Measurements from ENCODE around the gene CAMK2G.

The CAMK2G gene

GRCh38 chr10:73790886-73791625 lies 83.3 kb downstream of the CAMK2G start:
- no peak for TF ChIP-seq RAD21 (IDR thresholded peaks at IDR 0.05; ENCODE audit: low read depth)
- TF ChIP-seq FOXM1 (IDR thresholded peaks at IDR 0.05; ENCODE audit: borderline replicate concordance, low read depth), result no peak
- TF ChIP-seq TEAD4 (IDR thresholded peaks at IDR 0.05), result no peak
- no peak for TF ChIP-seq CREB1 (IDR thresholded peaks at IDR 0.05; ENCODE audit: low read depth)
- no peak for TF ChIP-seq YY1 (IDR thresholded peaks at IDR 0.05; ENCODE audit: low read depth)
- TF ChIP-seq, protein P1, sequence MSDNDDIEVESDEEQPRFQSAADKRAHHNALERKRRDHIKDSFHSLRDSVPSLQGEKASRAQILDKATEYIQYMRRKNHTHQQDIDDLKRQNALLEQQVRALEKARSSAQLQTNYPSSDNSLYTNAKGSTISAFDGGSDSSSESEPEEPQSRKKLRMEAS (IDR thresholded peaks at IDR 0.05), result no peak
- no peak for TF ChIP-seq TCF12 (IDR thresholded peaks at IDR 0.05; ENCODE audit: low read depth)
- no peak for TF ChIP-seq USF1 (IDR thresholded peaks at IDR 0.05)
- TF ChIP-seq CEBPB (IDR thresholded peaks at IDR 0.05), result no peak
- no peak for TF ChIP-seq EGR1 (IDR thresholded peaks at IDR 0.05)
- TF ChIP-seq ZBTB7A (IDR thresholded peaks at IDR 0.05; ENCODE audit: low read depth), result no peak
- TF ChIP-seq EP300 (IDR thresholded peaks at IDR 0.05; ENCODE audit: borderline replicate concordance), result no peak
- TF ChIP-seq NFIC (IDR thresholded peaks at IDR 0.05), result no peak

DNA sequence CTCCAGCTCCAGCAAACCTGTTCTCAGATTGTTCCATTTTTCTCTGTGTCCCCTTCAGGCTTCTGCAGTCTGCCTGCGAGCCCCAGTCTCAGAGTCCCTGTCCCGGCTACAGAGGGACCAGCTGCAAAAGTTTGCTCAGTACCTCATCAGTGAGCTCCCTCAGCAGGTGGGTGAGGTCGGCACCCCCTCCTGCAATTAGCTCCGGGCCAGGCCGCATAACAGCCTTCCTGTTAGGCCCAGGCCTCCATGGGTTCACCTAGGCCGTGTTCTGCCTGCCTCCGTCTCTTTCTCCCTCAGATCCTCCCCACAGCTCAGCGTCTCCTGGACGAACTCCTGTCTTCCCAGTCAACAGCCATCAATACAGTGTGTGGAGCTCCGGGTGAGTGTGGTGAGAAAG lies 84.7 kb downstream of the CAMK2G start:
- TF ChIP-seq NFIC (IDR thresholded peaks at IDR 0.05) (no peak), EP300 (IDR thresholded peaks at IDR 0.05; ENCODE audit: borderline replicate concordance) (no peak), FOXM1 (IDR thresholded peaks at IDR 0.05; ENCODE audit: borderline replicate concordance, low read depth) (no peak), CREB1 (IDR thresholded peaks at IDR 0.05; ENCODE audit: low read depth) (no peak), ZBTB7A (IDR thresholded peaks at IDR 0.05; ENCODE audit: low read depth) (no peak), YY1 (IDR thresholded peaks at IDR 0.05; ENCODE audit: low read depth) (no peak), CEBPB (IDR thresholded peaks at IDR 0.05) (no peak), TEAD4 (IDR thresholded peaks at IDR 0.05) (no peak)
- TF ChIP-seq, protein P1 (IDR thresholded peaks at IDR 0.05), result no peak

DNA sequence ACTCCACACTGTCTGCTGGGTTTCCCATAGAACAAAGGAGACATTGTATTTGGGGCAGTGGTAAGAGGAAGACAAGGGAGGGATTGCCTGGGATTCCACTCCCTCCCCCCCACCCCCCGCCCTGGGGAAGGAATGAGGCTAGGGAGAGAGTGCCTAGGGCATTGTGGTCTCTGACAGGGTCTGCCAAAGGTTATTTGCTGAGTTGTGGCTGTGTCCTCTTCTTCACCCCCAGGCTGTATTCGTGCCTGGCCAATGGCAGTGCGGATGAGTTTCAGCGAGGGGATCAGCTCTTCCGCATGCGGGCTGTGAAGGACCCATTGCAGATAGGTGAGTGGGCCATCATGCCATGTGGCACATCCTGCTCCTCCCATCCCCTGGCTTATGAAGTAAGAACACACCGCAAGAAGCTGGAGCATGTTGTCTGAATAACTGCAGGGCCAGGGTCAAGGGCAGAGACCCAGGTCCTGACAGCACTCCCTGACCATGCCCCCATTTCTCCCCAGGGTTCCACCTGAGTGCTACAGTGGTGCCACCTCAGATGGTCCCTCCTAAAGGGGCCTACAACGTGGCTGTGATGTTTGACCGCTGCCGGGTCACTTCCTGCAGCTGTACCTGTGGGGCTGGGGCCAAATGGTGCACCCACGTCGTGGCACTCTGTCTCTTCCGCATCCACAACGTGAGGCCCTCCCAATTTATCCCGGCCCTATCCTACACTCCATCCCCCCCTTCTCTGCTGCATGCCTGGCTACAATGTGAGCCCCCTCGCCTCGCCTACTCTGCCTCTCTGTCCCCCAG lies 85.3 kb downstream of the CAMK2G start:
- TF ChIP-seq EP300 (IDR thresholded peaks at IDR 0.05; ENCODE audit: borderline replicate concordance), result no peak
- TF ChIP-seq CREB1 (IDR thresholded peaks at IDR 0.05; ENCODE audit: low read depth), result no peak
- no peak for TF ChIP-seq ZBTB7A (IDR thresholded peaks at IDR 0.05; ENCODE audit: low read depth)
- no peak for TF ChIP-seq TAF1 (IDR thresholded peaks at IDR 0.05; ENCODE audit: low read depth)
- TF ChIP-seq YY1 (IDR thresholded peaks at IDR 0.05; ENCODE audit: low read depth), result no peak
- no peak for TF ChIP-seq USF1 (IDR thresholded peaks at IDR 0.05)
- TF ChIP-seq CEBPB (IDR thresholded peaks at IDR 0.05), result no peak
- no peak for TF ChIP-seq TEAD4 (IDR thresholded peaks at IDR 0.05)
- TF ChIP-seq, protein P1 (IDR thresholded peaks at IDR 0.05), result no peak

DNA sequence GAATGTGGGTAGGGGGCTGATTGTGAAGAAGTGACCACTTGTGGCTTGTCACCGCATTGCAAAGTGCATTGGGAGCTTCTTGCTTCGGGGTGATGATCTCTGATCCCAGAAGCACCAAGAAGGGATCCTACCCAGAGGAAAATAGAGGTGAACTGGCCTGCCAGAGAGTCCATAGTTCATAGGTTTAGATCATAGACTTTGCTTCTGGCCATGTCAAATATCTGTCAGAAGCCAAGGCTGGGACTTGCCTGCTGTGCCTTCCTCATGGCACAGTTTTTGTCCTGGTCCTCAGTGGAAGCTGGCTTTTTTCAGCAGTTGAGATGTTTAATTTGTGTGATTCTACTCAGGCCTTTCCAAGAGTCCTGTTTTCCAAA lies 87.9 kb downstream of the CAMK2G start:
- no peak for TF ChIP-seq EP300 (IDR thresholded peaks at IDR 0.05; ENCODE audit: borderline replicate concordance)
- TF ChIP-seq USF1 (IDR thresholded peaks at IDR 0.05), result no peak
- TF ChIP-seq, protein P1 (IDR thresholded peaks at IDR 0.05), result no peak
- no peak for TF ChIP-seq CEBPB (IDR thresholded peaks at IDR 0.05)
- no peak for TF ChIP-seq TEAD4 (IDR thresholded peaks at IDR 0.05)
- TF ChIP-seq CREB1 (IDR thresholded peaks at IDR 0.05; ENCODE audit: low read depth), result no peak
- no peak for TF ChIP-seq EGR1 (IDR thresholded peaks at IDR 0.05)
- TF ChIP-seq, protein P2, sequence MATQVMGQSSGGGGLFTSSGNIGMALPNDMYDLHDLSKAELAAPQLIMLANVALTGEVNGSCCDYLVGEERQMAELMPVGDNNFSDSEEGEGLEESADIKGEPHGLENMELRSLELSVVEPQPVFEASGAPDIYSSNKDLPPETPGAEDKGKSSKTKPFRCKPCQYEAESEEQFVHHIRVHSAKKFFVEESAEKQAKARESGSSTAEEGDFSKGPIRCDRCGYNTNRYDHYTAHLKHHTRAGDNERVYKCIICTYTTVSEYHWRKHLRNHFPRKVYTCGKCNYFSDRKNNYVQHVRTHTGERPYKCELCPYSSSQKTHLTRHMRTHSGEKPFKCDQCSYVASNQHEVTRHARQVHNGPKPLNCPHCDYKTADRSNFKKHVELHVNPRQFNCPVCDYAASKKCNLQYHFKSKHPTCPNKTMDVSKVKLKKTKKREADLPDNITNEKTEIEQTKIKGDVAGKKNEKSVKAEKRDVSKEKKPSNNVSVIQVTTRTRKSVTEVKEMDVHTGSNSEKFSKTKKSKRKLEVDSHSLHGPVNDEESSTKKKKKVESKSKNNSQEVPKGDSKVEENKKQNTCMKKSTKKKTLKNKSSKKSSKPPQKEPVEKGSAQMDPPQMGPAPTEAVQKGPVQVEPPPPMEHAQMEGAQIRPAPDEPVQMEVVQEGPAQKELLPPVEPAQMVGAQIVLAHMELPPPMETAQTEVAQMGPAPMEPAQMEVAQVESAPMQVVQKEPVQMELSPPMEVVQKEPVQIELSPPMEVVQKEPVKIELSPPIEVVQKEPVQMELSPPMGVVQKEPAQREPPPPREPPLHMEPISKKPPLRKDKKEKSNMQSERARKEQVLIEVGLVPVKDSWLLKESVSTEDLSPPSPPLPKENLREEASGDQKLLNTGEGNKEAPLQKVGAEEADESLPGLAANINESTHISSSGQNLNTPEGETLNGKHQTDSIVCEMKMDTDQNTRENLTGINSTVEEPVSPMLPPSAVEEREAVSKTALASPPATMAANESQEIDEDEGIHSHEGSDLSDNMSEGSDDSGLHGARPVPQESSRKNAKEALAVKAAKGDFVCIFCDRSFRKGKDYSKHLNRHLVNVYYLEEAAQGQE (IDR thresholded peaks at IDR 0.05; ENCODE audit: low read depth), result no peak
- no peak for TF ChIP-seq FOXM1 (IDR thresholded peaks at IDR 0.05; ENCODE audit: borderline replicate concordance, low read depth)
- TF ChIP-seq NFIC (IDR thresholded peaks at IDR 0.05), result no peak
- no peak for TF ChIP-seq RAD21 (IDR thresholded peaks at IDR 0.05; ENCODE audit: low read depth)
- no peak for TF ChIP-seq TAF1 (IDR thresholded peaks at IDR 0.05; ENCODE audit: low read depth)
- TF ChIP-seq ZBTB7A (IDR thresholded peaks at IDR 0.05; ENCODE audit: low read depth), result no peak
- TF ChIP-seq TCF12 (IDR thresholded peaks at IDR 0.05; ENCODE audit: low read depth), result no peak
- TF ChIP-seq YY1 (IDR thresholded peaks at IDR 0.05; ENCODE audit: low read depth), result no peak

DNA sequence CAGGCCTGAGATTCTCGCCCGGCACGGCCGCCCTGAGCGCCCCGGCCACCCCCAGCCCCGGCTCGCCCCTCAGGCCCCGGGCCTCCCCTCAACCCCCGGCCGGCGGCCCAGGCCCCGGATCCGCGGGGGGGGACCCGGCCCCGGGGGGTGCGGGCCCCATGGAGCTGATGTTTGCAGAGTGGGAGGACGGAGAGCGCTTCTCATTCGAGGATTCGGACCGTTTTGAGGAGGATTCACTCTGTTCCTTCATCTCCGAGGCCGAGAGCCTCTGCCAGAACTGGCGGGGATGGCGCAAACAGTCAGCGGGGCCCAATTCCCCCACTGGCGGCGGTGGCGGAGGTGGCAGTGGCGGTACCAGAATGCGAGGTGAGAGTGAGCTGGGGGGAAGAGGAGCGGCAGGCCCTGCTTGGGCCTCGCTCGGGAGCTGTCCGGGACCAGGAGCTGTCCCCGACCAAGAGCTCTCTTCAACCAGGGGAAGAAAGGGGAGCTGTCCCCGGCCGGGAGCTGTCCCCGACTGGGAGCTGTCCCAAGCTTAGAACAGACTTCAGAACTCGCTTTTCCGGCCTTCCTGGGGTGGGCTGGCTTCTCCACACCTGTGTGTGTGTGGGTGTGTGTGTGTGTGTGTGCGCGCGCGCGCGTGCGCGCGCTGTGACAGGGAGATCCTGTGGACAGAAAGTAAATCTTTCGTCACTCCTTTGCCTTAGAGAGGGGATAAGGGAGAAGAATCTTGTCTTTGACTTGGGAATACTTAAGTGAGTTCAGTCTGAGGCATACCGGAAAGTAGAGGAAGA lies 88.4 kb downstream of the CAMK2G start:
- no peak for TF ChIP-seq CEBPB (IDR thresholded peaks at IDR 0.05)
- TF ChIP-seq, protein P2 (IDR thresholded peaks at IDR 0.05; ENCODE audit: low read depth), result peak; percentile 88
- no peak; the same call in 1 of the 2 replicates for TF ChIP-seq EGR1 (IDR thresholded peaks at IDR 0.05)
- no peak; the same call in 1 of the 2 replicates for TF ChIP-seq EP300 (IDR thresholded peaks at IDR 0.05; ENCODE audit: borderline replicate concordance)
- TF ChIP-seq TEAD4 (IDR thresholded peaks at IDR 0.05), result no peak
- TF ChIP-seq ZBTB7A (IDR thresholded peaks at IDR 0.05; ENCODE audit: low read depth), result peak; percentile 70
- no peak for TF ChIP-seq RAD21 (IDR thresholded peaks at IDR 0.05; ENCODE audit: low read depth)
- TF ChIP-seq, protein P1 (IDR thresholded peaks at IDR 0.05), result peak; percentile 46
- TF ChIP-seq TCF12 (IDR thresholded peaks at IDR 0.05; ENCODE audit: low read depth), result 0 out of 2 replicates have a peak, but pooled peaks have one; percentile 46
- TF ChIP-seq TAF1 (IDR thresholded peaks at IDR 0.05; ENCODE audit: low read depth), result peak; percentile 41
- TF ChIP-seq FOXM1 (IDR thresholded peaks at IDR 0.05; ENCODE audit: borderline replicate concordance, low read depth), result no peak
- no peak for TF ChIP-seq CREB1 (IDR thresholded peaks at IDR 0.05; ENCODE audit: low read depth)
- TF ChIP-seq NFIC (IDR thresholded peaks at IDR 0.05), result peak; percentile 1; the same call in 1 of the 2 replicates
- TF ChIP-seq YY1 (IDR thresholded peaks at IDR 0.05; ENCODE audit: low read depth), result no peak
- TF ChIP-seq USF1 (IDR thresholded peaks at IDR 0.05), result no peak
